Right kidney (tissue), 1 donor: Measurements from ENCODE around the gene SHISA7.
"Not testable (repeated sequence)": the region's sequence is repeated elsewhere in the genome, so short reads cannot be mapped to it uniquely, and the experiment has no call there.

ENCODE experiments used
- DNase-seq: peaks from one replicate; pipeline ENCODE4 v3.0.0-alpha.2; 2016

SHISA7 gene

GRCh38 chr19:55463583-55464031 is 20.5 kb upstream of the SHISA7 start:
- no peak for DNase-seq

- no peak for DNase-seq
Measured at GRCh38 chr19:55462722-55463121, 19.6 kb upstream of the SHISA7 start.

GRCh38 chr19:55461974-55462626 is 19.0 kb upstream of the SHISA7 start:
- no peak for DNase-seq

GRCh38 chr19:55461259-55461973 is 18.3 kb upstream of the SHISA7 start, which contains the start of gene ISOC2:
ISOC2 (minus strand) TSS chr19:55461642; CDS start chr19:55456486, 5,156 bp downstream.
- peak; percentile 92 for DNase-seq

- peak; percentile 53 for DNase-seq
Measured at GRCh38 chr19:55460670-55461258, 17.7 kb upstream of the SHISA7 start.

GRCh38 chr19:55459950-55460657 is 17.0 kb upstream of the SHISA7 start:
- peak; percentile 39 for DNase-seq

- no peak for DNase-seq
Measured at GRCh38 chr19:55459551-55459949, 16.4 kb upstream of the SHISA7 start.

GRCh38 chr19:55457683-55458457 is 14.8 kb upstream of the SHISA7 start:
- no peak for DNase-seq

- no peak for DNase-seq
Measured at GRCh38 chr19:55456347-55456746, 13.2 kb upstream of the SHISA7 start.

- no peak for DNase-seq
Measured at GRCh38 chr19:55455576-55456235, 12.6 kb upstream of the SHISA7 start.

- no peak for DNase-seq
Measured at GRCh38 chr19:55454787-55455243, 11.7 kb upstream of the SHISA7 start.

- no peak for DNase-seq
Measured at GRCh38 chr19:55453511-55454260, 10.6 kb upstream of the SHISA7 start.

- DNase-seq, result peak; percentile 69
Measured at GRCh38 chr19:55452749-55453346, 9.7 kb upstream of the SHISA7 start.

GRCh38 chr19:55451965-55452748 is 9.1 kb upstream of the SHISA7 start:
- peak; percentile 36 for DNase-seq

GRCh38 chr19:55451163-55451964 is 8.3 kb upstream of the SHISA7 start:
- DNase-seq, result no peak

GRCh38 chr19:55449469-55449868 is 6.4 kb upstream of the SHISA7 start:
- DNase-seq, result no peak

- DNase-seq, result not testable (repeated sequence)
Measured at GRCh38 chr19:55448175-55448490, 5.0 kb upstream of the SHISA7 start.

- DNase-seq, result no peak
Measured at GRCh38 chr19:55447421-55448174, 4.5 kb upstream of the SHISA7 start.
